NCI-H2029 treated with DMSO at 0.1 percent for 48 hours (cell line): ENCODE measurements around the gene SIRPA.

Experiments used
- DNase-seq: peaks from one replicate; lab custom pipeline; 2025; lab: John Stamatoyannopoulos, UW

The SIRPA gene

GRCh38 chr20:1950836-1951235 lies 55.6 kb downstream of the SIRPA start:
- no peak for DNase-seq

GRCh38 chr20:1951436-1952115 lies 56.4 kb downstream of the SIRPA start:
- no peak for DNase-seq

- DNase-seq: peak; percentile 14
Observed at GRCh38 chr20:1952737-1953530, 57.7 kb downstream of the SIRPA start.

GRCh38 chr20:1953621-1954020 lies 58.4 kb downstream of the SIRPA start:
- no peak for DNase-seq

GRCh38 chr20:1955217-1955616 lies 60.0 kb downstream of the SIRPA start:
- no peak for DNase-seq

- DNase-seq: no peak
Observed at GRCh38 chr20:1958426-1958825, 63.2 kb downstream of the SIRPA start.

GRCh38 chr20:1959156-1959555 lies 63.9 kb downstream of the SIRPA start:
- no peak for DNase-seq

GRCh38 chr20:1961374-1961773 lies 66.2 kb downstream of the SIRPA start:
- no peak for DNase-seq

GRCh38 chr20:1964061-1964460 lies 68.9 kb downstream of the SIRPA start:
- DNase-seq: no peak

GRCh38 chr20:1964659-1965405 lies 69.6 kb downstream of the SIRPA start:
- no peak for DNase-seq

GRCh38 chr20:1965520-1966351 lies 70.5 kb downstream of the SIRPA start:
- peak; percentile 4 for DNase-seq

GRCh38 chr20:1968964-1969363 lies 73.8 kb downstream of the SIRPA start:
- no peak for DNase-seq

GRCh38 chr20:1971893-1972586 lies 76.8 kb downstream of the SIRPA start:
- no peak for DNase-seq

- no peak for DNase-seq
Observed at GRCh38 chr20:1973601-1974440, 78.6 kb downstream of the SIRPA start.

GRCh38 chr20:1975291-1975690 lies 80.1 kb downstream of the SIRPA start:
- DNase-seq: no peak

GRCh38 chr20:1979106-1979778 lies 84.0 kb downstream of the SIRPA start:
- DNase-seq: no peak

- DNase-seq: no peak
Observed at GRCh38 chr20:1982686-1983085, 87.5 kb downstream of the SIRPA start.

GRCh38 chr20:1983301-1983700 lies 88.1 kb downstream of the SIRPA start:
- DNase-seq: no peak

GRCh38 chr20:1987826-1988225 lies 92.6 kb downstream of the SIRPA start:
- no peak for DNase-seq
